ENCODE results near the gene UBE4A. TPM values are rescaled to one million over a fixed set of nuclear protein-coding genes. Genes with fewer than 3 reads are reported as not detected.

The UBE4A gene
- total and polyA plus RNA-seq, 9 of the 15 experiments (the other 6 are each of a cell fraction or from before 2014, with no cell fraction given): 13.5 to 45.2 (median 26.8) TPM

DNA sequence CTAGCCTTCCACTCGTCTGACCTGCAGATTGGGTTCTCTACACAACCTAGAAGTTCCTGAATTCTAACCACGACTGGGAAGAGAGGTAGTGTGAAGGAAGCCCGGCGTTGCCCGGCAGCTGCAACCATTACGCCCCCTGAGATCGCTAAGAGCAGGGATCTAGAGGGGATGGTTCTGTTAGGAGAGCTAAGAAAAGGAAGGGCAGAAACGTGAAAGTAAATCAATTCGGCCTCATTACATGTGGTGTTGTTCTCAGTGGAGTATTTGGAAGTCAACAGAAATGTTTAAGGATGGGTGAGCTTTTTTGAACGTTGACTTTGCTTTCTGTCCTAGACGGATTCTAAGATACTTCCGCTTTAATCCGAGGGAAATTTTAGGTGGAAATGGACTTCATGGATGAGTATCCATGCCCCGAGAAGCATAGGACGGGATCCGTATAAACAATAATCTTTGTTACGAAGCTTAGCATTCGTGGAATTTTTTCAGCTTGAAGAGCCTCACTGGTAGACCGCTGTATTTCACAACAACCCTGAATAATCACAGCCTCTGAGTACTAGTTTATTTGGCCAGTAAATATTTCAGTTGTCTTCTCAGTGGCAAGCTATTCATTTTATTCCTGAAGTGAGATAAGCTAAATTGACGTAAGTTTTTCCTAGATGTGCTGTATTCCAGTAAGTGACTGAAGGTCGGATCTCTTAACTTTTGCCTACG, 42.6 kb downstream of the UBE4A start:
- Histone ChIP-seq H3K36me3 (ENCODE audit: control insufficient read depth, insufficient read depth, low read length) (peaks cover 53% of the 10 kb centered on the region), H3K27ac (ENCODE audit: extremely low read depth, low read depth, low read length) (peak overlapping the region; percentile 96), H3K4me1 (replicated peaks in 1 of 2; ENCODE audit: control insufficient read depth in 2 of 2, insufficient read depth in 2 of 2, low read length in 2 of 2) (peaks cover 15 to 17% of the 10 kb centered on the region in 2 experiments; a peak in 4 of 5 replicates), H2AFZ (ENCODE audit: low read depth, low read length) (peak overlapping the region; percentile 99), H3K9me1 (ENCODE audit: control insufficient read depth, insufficient read depth, low read length) (no peaks in the 10 kb centered on the region), H4K20me1 (replicated peaks; ENCODE audit: control insufficient read depth, insufficient read depth, low read length) (peaks cover 11% of the 10 kb centered on the region; the same call in 1 of the 2 replicates), H3K9ac (ENCODE audit: insufficient read depth in 1 of 2, low read depth in 2 of 2, low read length in 2 of 2) (peak overlapping the region; percentile 91 to 98), H3K9me3 (replicated peaks; ENCODE audit: control insufficient read depth, insufficient read depth, low read depth, low read length) (no peaks in the 10 kb centered on the region), H3K79me2 (ENCODE audit: control insufficient read depth, insufficient read depth, low read length) (peaks cover 68% of the 10 kb centered on the region), H3K4me3 (peak overlapping the region; percentile 95), H3K4me2 (ENCODE audit: insufficient read depth, low read length) (peak overlapping the region; percentile 96), H3K27me3 (ENCODE audit: control insufficient read depth in 2 of 2, insufficient read depth in 2 of 2, low read length in 2 of 2) (no peaks in the 10 kb centered on the region)
- TSS peak; percentile 58 for BruUV-seq (replicated peaks)
- POLR2A ChIA-PET: interaction anchor here (0.6 to 1.6 kb wide), 6 partner anchors 8 to 114 kb away, joined by 3 to 6 read pairs (median 4); partner anchors contain the start of gene KMT2A
- FAIRE-seq (no peak), ATAC-seq (peak; percentile 53), DNase-seq (ENCODE audit: extremely low read depth in 1 of 4, low spot score in 3 of 4) (peak in 1 of 4 experiments; percentile 19)
- in situ Hi-C loops (cut with MboI) (no loop called here), intact Hi-C loops (cut with micrococcal nuclease) (loop anchor here (1.0 to 10.0 kb wide), 3 partner anchors 35 to 163 kb away; partner anchors contain the start of gene IFT46)
- CTCF ChIA-PET (ENCODE audit: low intra/inter-chr PET ratio): no interaction called here
- WGBS (ENCODE audit: insufficient coverage, low coverage, missing lambda C conversion rate): under 1% methylated on average over 22 of the region's 22 CpGs
- TF ChIP-seq ZNF77 (CRISPR knock-in tag; IDR thresholded peaks at IDR 0.05) (no peak), ZNF431 (CRISPR knock-in tag; IDR thresholded peaks at IDR 0.05) (0 out of 2 replicates have a peak, but pooled peaks have one; percentile 20), CEBPB (tag; IDR thresholded peaks at IDR 0.05) (peak; percentile 77), ZNF354B (CRISPR knock-in tag; IDR thresholded peaks at IDR 0.05) (no peak), ZBTB1 (CRISPR knock-in tag; IDR thresholded peaks at IDR 0.05; ENCODE audit: borderline replicate concordance, low read depth) (peak; percentile 47; the same call in 1 of the 2 replicates), CEBPG (CRISPR knock-in tag; IDR thresholded peaks at IDR 0.05) (no peak), CEBPG (tag; conservative IDR thresholded peaks at IDR 0.05 in 1 of 2, IDR thresholded peaks at IDR 0.05 in 1 of 2) (peak in 1 of 2 experiments; percentile 60; a peak in 2 of 4 replicates), SAP30 (IDR thresholded peaks at IDR 0.05; ENCODE audit: borderline replicate concordance, insufficient read depth, low read depth, low read length, poor library complexity, severe bottlenecking) (peak; percentile 0), ZNF282 (CRISPR knock-in tag; IDR thresholded peaks at IDR 0.05) (0 out of 2 replicates have a peak, but pooled peaks have one; percentile 16), RBBP5 (IDR thresholded peaks at IDR 0.05; ENCODE audit: borderline replicate concordance, insufficient read depth, low read length, poor library complexity, severe bottlenecking) (peak; percentile 19)
- TF ChIP-seq, protein P1, sequence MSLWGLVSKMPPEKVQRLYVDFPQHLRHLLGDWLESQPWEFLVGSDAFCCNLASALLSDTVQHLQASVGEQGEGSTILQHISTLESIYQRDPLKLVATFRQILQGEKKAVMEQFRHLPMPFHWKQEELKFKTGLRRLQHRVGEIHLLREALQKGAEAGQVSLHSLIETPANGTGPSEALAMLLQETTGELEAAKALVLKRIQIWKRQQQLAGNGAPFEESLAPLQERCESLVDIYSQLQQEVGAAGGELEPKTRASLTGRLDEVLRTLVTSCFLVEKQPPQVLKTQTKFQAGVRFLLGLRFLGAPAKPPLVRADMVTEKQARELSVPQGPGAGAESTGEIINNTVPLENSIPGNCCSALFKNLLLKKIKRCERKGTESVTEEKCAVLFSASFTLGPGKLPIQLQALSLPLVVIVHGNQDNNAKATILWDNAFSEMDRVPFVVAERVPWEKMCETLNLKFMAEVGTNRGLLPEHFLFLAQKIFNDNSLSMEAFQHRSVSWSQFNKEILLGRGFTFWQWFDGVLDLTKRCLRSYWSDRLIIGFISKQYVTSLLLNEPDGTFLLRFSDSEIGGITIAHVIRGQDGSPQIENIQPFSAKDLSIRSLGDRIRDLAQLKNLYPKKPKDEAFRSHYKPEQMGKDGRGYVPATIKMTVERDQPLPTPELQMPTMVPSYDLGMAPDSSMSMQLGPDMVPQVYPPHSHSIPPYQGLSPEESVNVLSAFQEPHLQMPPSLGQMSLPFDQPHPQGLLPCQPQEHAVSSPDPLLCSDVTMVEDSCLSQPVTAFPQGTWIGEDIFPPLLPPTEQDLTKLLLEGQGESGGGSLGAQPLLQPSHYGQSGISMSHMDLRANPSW (CRISPR knock-in tag; IDR thresholded peaks at IDR 0.05): no peak
- TF ChIP-seq, protein P2, sequence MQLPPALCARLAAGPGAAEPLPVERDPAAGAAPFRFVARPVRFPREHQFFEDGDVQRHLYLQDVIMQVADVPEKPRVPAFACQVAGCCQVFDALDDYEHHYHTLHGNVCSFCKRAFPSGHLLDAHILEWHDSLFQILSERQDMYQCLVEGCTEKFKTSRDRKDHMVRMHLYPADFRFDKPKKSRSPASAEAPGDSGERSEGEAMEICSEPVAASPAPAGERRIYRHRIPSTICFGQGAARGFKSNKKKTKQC (CRISPR knock-in tag; IDR thresholded peaks at IDR 0.05): no peak; the same call in 1 of the 2 replicates
- TF ChIP-seq, protein P3, sequence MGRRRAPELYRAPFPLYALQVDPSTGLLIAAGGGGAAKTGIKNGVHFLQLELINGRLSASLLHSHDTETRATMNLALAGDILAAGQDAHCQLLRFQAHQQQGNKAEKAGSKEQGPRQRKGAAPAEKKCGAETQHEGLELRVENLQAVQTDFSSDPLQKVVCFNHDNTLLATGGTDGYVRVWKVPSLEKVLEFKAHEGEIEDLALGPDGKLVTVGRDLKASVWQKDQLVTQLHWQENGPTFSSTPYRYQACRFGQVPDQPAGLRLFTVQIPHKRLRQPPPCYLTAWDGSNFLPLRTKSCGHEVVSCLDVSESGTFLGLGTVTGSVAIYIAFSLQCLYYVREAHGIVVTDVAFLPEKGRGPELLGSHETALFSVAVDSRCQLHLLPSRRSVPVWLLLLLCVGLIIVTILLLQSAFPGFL (CRISPR knock-in tag; IDR thresholded peaks at IDR 0.05): peak; percentile 8; the same call in 1 of the 2 replicates
- TF ChIP-seq, protein P4, sequence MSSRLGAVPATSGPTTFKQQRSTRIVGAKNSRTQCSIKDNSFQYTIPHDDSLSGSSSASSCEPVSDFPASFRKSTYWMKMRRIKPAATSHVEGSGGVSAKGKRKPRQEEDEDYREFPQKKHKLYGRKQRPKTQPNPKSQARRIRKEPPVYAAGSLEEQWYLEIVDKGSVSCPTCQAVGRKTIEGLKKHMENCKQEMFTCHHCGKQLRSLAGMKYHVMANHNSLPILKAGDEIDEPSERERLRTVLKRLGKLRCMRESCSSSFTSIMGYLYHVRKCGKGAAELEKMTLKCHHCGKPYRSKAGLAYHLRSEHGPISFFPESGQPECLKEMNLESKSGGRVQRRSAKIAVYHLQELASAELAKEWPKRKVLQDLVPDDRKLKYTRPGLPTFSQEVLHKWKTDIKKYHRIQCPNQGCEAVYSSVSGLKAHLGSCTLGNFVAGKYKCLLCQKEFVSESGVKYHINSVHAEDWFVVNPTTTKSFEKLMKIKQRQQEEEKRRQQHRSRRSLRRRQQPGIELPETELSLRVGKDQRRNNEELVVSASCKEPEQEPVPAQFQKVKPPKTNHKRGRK (tag; IDR thresholded peaks at IDR 0.05): no peak

Data from K562 (cell line).